Keratinocyte (primary cell): ENCODE results near the gene GLG1. TPM values are rescaled to one million over a fixed set of nuclear protein-coding genes. Genes with fewer than 3 reads are reported as not detected.
"Not testable (repeated sequence)": the region's sequence is repeated elsewhere in the genome, so short reads cannot be mapped to it uniquely, and the experiment has no call there.

ENCODE experiments used
- DNase-seq: peaks from one replicate; pipeline ENCODE4 v3.0.0-alpha.2; 2011; ENCODE audit warnings: low read depth, missing footprints, low spot score
- FAIRE-seq: peaks from 2 replicates; lab custom pipeline; 2011; peaks lifted over from hg19 to GRCh38; lab: Jason Lieb, UNC
- H2AFZ ChIP-seq: 2 replicates; pipeline ENCODE4 v1.6.0; 2012; ENCODE audit warnings: low read length, control low read depth, inconsistent platforms; ENCODE audit not compliant: control insufficient read depth
- H3K27ac ChIP-seq: 2 replicates; pipeline ENCODE4 v1.5.1; 2011; ENCODE audit warnings: low read length; ENCODE audit not compliant: control insufficient read depth, insufficient read depth
- H3K27me3 ChIP-seq: 3 replicates; pipeline ENCODE4 v1.6.0; 2011; ENCODE audit warnings: low read length; ENCODE audit not compliant: control insufficient read depth, insufficient read depth; ENCODE audit errors: extremely low read depth
- H3K36me3 ChIP-seq, 2 experiments: 2 replicates in 1 of 2; 3 replicates in 1 of 2; pipeline ENCODE4 v1.5.1; 2011; ENCODE audit warnings: low read length in 2 of 2, mild to moderate bottlenecking in 1 of 2; ENCODE audit not compliant: control insufficient read depth in 2 of 2, insufficient read depth in 2 of 2; ENCODE audit errors: extremely low read depth in 1 of 2
- H3K4me1 ChIP-seq: 3 replicates; pipeline ENCODE4 v1.5.1; 2011; ENCODE audit warnings: low read length; ENCODE audit not compliant: control insufficient read depth, insufficient read depth; ENCODE audit errors: extremely low read depth
- H3K4me2 ChIP-seq: 3 replicates; pipeline ENCODE4 v1.6.0; 2011; ENCODE audit warnings: low read depth, low read length; ENCODE audit not compliant: control insufficient read depth, insufficient read depth; ENCODE audit errors: extremely low read depth
- H3K4me3 ChIP-seq, 3 experiments: fragments of 200-600 bp in 1 of 3; sonication (generic) in 1 of 3; 2 replicates in 2 of 3; 3 replicates in 1 of 3; pipeline ENCODE4 v1.5.1; 2011 to 2016; ENCODE audit warnings: low read length in 3 of 3, mild to moderate bottlenecking in 3 of 3, control low read depth in 2 of 3, inconsistent platforms in 1 of 3, low read depth in 1 of 3, mixed read lengths in 1 of 3, mixed run types in 1 of 3, moderate library complexity in 1 of 3; ENCODE audit not compliant: control insufficient read depth in 2 of 3, insufficient read depth in 2 of 3; ENCODE audit errors: extremely low read depth in 1 of 3
- H3K79me2 ChIP-seq: 2 replicates; pipeline ENCODE4 v1.6.0; 2012; ENCODE audit warnings: low read length; ENCODE audit not compliant: control insufficient read depth, insufficient read depth
- H3K9ac ChIP-seq: 3 replicates; pipeline ENCODE4 v1.6.0; 2011; ENCODE audit warnings: low read length; ENCODE audit not compliant: control insufficient read depth, insufficient read depth; ENCODE audit errors: extremely low read depth
- H3K9me1 ChIP-seq: 3 replicates; pipeline ENCODE4 v1.6.0; 2011; ENCODE audit warnings: low read length; ENCODE audit not compliant: control insufficient read depth, insufficient read depth; ENCODE audit errors: extremely low read depth
- H3K9me3 ChIP-seq: 2 replicates; pipeline ENCODE4 v1.5.1; 2012; ENCODE audit warnings: low read depth, low read length; ENCODE audit not compliant: control insufficient read depth
- H4K20me1 ChIP-seq: 3 replicates; pipeline ENCODE4 v1.6.0; 2011; ENCODE audit warnings: low read length; ENCODE audit not compliant: control insufficient read depth, insufficient read depth; ENCODE audit errors: extremely low read depth
- EZH2 ChIP-seq: IDR thresholded peaks from one replicate; pipeline ENCODE4 v1.6.1; 2012; ENCODE audit warnings: inconsistent platforms, mild to moderate bottlenecking, low read length, moderate library complexity
- dilution Hi-C: fragments of 300-500 bp; cut with MboI; formaldehyde crosslinking; loops from one replicate; pipeline ENCODE4 v1.7.0; 2020; ENCODE audit warnings: low sequenced_read_pairs; ENCODE audit not compliant: extremely low pct_ligation_motif_present
- polyA plus RNA-seq, 5 experiments: library from polyadenylated mRNA; depleted of rRNA in 3 of 5; stranded (reverse) in 3 of 5; stranded (forward) in 1 of 5; unstranded in 1 of 5; fragments of >200 nt; gene quantifications; 1 replicate in 1 of 5; 2 replicates in 3 of 5; 3 replicates in 1 of 5; pipeline versions ENCODE4 v1.2.1 to v1.2.3, GENCODE V29; 2011 to 2012; ENCODE audit warnings: missing spikeins in 2 of 5, low read depth in 1 of 5, low replicate concordance in 1 of 5
- TF ChIP-seq, protein P1 (sequence below), 3 experiments: IDR thresholded peaks in 1 of 3; conservative IDR thresholded peaks in 1 of 3; optimal IDR thresholded peaks in 1 of 3; 2 replicates in 2 of 3; 3 replicates in 1 of 3; pipeline versions ENCODE3 to v1.5.1; 2011; ENCODE audit warnings: low read length in 3 of 3, mild to moderate bottlenecking in 3 of 3, moderate library complexity in 2 of 3, control low read depth in 1 of 3, inconsistent platforms in 1 of 3; ENCODE audit not compliant: insufficient read depth in 2 of 3; ENCODE audit errors: extremely low read depth in 1 of 3

GLG1 gene
- polyA plus RNA-seq, 1 donor (not counting 4 experiments of a cell fraction or from before 2014, with no cell fraction given) = 63.6 TPM

- H3K9me1 ChIP-seq = no peaks in the 10 kb centered on the region
- H3K9me3 ChIP-seq = no peaks in the 10 kb centered on the region
- no peak overlapping the region for H3K27ac ChIP-seq
- DNase-seq (no peak), FAIRE-seq (no peak)
- no peak overlapping the region for H3K9ac ChIP-seq
- H4K20me1 ChIP-seq = no peaks in the 10 kb centered on the region
- H3K27me3 ChIP-seq = no peaks in the 10 kb centered on the region
- no peaks in the 10 kb centered on the region for H3K36me3 ChIP-seq
- H2AFZ ChIP-seq = peak overlapping the region; percentile 47
- H3K4me1 ChIP-seq = peaks cover 6% of the 10 kb centered on the region
- TF ChIP-seq, protein P1, sequence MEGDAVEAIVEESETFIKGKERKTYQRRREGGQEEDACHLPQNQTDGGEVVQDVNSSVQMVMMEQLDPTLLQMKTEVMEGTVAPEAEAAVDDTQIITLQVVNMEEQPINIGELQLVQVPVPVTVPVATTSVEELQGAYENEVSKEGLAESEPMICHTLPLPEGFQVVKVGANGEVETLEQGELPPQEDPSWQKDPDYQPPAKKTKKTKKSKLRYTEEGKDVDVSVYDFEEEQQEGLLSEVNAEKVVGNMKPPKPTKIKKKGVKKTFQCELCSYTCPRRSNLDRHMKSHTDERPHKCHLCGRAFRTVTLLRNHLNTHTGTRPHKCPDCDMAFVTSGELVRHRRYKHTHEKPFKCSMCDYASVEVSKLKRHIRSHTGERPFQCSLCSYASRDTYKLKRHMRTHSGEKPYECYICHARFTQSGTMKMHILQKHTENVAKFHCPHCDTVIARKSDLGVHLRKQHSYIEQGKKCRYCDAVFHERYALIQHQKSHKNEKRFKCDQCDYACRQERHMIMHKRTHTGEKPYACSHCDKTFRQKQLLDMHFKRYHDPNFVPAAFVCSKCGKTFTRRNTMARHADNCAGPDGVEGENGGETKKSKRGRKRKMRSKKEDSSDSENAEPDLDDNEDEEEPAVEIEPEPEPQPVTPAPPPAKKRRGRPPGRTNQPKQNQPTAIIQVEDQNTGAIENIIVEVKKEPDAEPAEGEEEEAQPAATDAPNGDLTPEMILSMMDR (optimal IDR thresholded peaks at IDR 0.05 in 1 of 3, IDR thresholded peaks at IDR 0.05 in 1 of 3, conservative IDR thresholded peaks at IDR 0.05 in 1 of 3; ENCODE audit: extremely low read depth in 1 of 3, insufficient read depth in 2 of 3, low read length in 3 of 3) = no peak
- no peak for TF ChIP-seq EZH2
- no peak overlapping the region for H3K4me2 ChIP-seq
- H3K79me2 ChIP-seq = no peaks in the 10 kb centered on the region
- H3K4me3 ChIP-seq = no peak overlapping the region
- dilution Hi-C loops = no loop called here
Observed at GRCh38 chr16:74431516-74431915, 175.4 kb downstream of the GLG1 start.

DNA sequence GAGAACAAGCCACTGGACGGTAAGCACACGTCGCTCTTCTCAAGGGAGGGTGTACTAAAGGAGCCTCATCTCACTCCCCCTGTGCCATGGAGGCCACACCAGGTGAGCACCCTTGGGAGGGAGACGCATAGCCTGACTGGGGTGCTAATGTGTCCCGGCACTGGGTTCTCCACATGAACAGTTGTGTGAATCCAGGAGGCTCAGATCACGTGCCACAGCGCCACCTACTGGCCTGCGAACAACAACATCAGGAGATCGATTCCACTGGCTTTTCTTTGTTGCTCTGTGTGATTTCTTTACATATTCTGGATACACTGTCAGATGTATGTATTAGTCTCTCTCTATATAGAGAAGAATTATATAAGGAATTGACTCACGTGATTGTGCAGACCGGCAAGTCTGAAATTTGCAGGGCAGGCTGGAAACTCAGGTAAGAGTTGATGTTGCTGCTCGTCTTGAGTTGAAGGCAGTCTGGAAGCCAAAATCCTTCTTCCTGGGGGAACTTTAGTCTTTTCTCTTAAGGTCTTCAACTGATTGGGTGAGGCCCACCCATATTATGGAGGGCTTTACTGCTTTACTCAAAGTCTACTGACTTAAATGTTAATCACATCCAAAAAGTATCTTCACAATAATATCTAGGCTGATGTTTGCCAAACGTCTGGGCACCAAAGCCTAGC lies 176.7 kb downstream of the GLG1 start:
- dilution Hi-C loops, H3K36me3 ChIP-seq, H3K9me3 ChIP-seq, H3K4me1 ChIP-seq, H3K4me3 ChIP-seq, FAIRE-seq, H3K9me1 ChIP-seq, H3K79me2 ChIP-seq, H3K27ac ChIP-seq, H2AFZ ChIP-seq, DNase-seq, H3K27me3 ChIP-seq, H3K4me2 ChIP-seq, H3K9ac ChIP-seq, H4K20me1 ChIP-seq: not testable (repeated sequence)
- TF ChIP-seq, protein P1 (optimal IDR thresholded peaks at IDR 0.05 in 1 of 3, IDR thresholded peaks at IDR 0.05 in 1 of 3, conservative IDR thresholded peaks at IDR 0.05 in 1 of 3; ENCODE audit: extremely low read depth in 1 of 3, insufficient read depth in 2 of 3, low read length in 3 of 3) = peak; percentile 25 to 70 (median 63)

DNA sequence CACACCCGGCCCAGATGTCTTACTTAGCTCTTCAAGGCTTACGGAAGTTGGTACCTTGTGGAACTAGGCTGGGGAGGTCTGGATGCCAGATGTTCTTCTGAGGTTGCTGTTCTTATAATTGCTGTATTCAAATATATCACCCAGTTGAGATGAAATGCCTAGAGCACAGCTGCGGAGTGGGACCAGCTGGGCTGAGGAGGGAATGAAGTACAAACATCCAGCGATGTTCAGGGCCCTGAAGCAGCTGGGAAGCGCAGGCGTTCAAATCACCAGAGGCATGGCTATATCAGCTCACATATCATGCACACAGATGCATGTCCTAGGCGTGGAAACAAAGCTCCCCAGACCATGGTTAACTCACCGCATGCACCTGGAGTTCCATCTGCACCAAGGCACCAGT lies 178.4 kb downstream of the GLG1 start:
- H3K4me3 ChIP-seq, dilution Hi-C loops, DNase-seq, H3K9ac ChIP-seq, H4K20me1 ChIP-seq, H3K27me3 ChIP-seq, FAIRE-seq, H3K79me2 ChIP-seq, H3K36me3 ChIP-seq, H3K4me2 ChIP-seq, H3K27ac ChIP-seq, H3K9me1 ChIP-seq, H2AFZ ChIP-seq, H3K4me1 ChIP-seq, H3K9me3 ChIP-seq: not testable (repeated sequence)

DNA sequence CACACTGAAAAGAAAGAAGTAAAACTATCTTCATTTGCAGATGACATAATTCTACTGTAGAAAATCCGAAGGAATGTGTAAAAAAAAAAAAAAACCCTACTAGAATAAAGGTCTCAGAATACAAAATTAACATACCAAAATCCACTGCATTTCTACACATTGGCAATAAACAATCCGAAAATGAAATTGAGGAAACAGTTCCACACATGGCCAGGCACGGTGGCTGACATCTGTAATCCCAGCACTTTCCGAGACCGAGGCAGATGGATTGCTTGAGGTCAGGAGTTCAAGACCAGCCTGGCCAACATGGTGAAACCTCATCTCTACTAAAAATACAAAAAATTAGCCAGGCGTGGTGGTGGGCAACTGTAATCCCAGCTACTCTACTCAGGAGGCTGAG lies 181.2 kb downstream of the GLG1 start:
- FAIRE-seq, DNase-seq, H3K27me3 ChIP-seq, H2AFZ ChIP-seq, dilution Hi-C loops, H3K27ac ChIP-seq, H3K4me2 ChIP-seq, H3K4me1 ChIP-seq, H3K9me3 ChIP-seq, H3K4me3 ChIP-seq, H4K20me1 ChIP-seq, H3K36me3 ChIP-seq, H3K9ac ChIP-seq, H3K9me1 ChIP-seq, H3K79me2 ChIP-seq: not testable (repeated sequence)
